Globus pallidus (tissue), 1 donor: ENCODE data around the gene MYPOP.
"Not testable (repeated sequence)": the region's sequence is repeated elsewhere in the genome, so short reads cannot be mapped to it uniquely, and the experiment has no call there.

Source experiments
- DNase-seq: peaks from one replicate; pipeline ENCODE4 v3.0.0-alpha.2; 2015; ENCODE audit warnings: low spot score

MYPOP gene

GRCh38 chr19:45908956-45909355, 6.5 kb upstream of the MYPOP start:
- DNase-seq, result no peak

GRCh38 chr19:45906221-45906620, 3.8 kb upstream of the MYPOP start:
- DNase-seq, result no peak

- no peak for DNase-seq
Measured at GRCh38 chr19:45905011-45905410, 2.6 kb upstream of the MYPOP start.

GRCh38 chr19:45902651-45903625, 525 bp upstream of the MYPOP start:
- peak; percentile 98 for DNase-seq

- no peak for DNase-seq
Measured at GRCh38 chr19:45901432-45901911, 941 bp downstream of the MYPOP start.

- no peak for DNase-seq
Measured at GRCh38 chr19:45900738-45901431, 1.5 kb downstream of the MYPOP start.

GRCh38 chr19:45899919-45900589, 2.4 kb downstream of the MYPOP start:
- no peak for DNase-seq

GRCh38 chr19:45899253-45899652, 3.2 kb downstream of the MYPOP start:
- no peak for DNase-seq

- DNase-seq, result no peak
Measured at GRCh38 chr19:45897261-45897812, 5.1 kb downstream of the MYPOP start.

GRCh38 chr19:45895983-45896599, 6.3 kb downstream of the MYPOP start:
- DNase-seq, result not testable (repeated sequence)

GRCh38 chr19:45895519-45895972, 6.9 kb downstream of the MYPOP start:
- peak; percentile 20 for DNase-seq

GRCh38 chr19:45890877-45891276, 11.5 kb downstream of the MYPOP start:
- DNase-seq, result no peak

- no peak for DNase-seq
Measured at GRCh38 chr19:45889210-45889885, 13.1 kb downstream of the MYPOP start.

GRCh38 chr19:45887200-45887710, 15.2 kb downstream of the MYPOP start:
- no peak for DNase-seq

GRCh38 chr19:45886427-45887199, 15.8 kb downstream of the MYPOP start:
- DNase-seq, result peak; percentile 91

GRCh38 chr19:45885556-45886426, 16.6 kb downstream of the MYPOP start, which contains the start of gene IRF2BP1:
TSS of gene IRF2BP1 (minus strand) at chr19:45886141. CDS start at chr19:45885774, 367 bp downstream.
- DNase-seq, result peak; percentile 93

- no peak for DNase-seq
Measured at GRCh38 chr19:45884682-45885555, 17.5 kb downstream of the MYPOP start.
